GM21515 (cell line): ENCODE results near the gene PEX7.
"Not testable (repeated sequence)": the region's sequence is repeated elsewhere in the genome, so short reads cannot be mapped to it uniquely, and the experiment has no call there.

ENCODE experiments used
- ATAC-seq: cut with Tn5 transposase; IDR thresholded peaks from one replicate; pipeline ENCODE4 v1.9.1; 2021; ENCODE audit not compliant: unreplicated experiment

Gene PEX7

GRCh38 chr6:136947037-136947436, 124.6 kb downstream of the PEX7 start:
- no peak for ATAC-seq

- not testable (repeated sequence) for ATAC-seq
Measured at GRCh38 chr6:136949957-136950356, 127.6 kb downstream of the PEX7 start.

- ATAC-seq = no peak
Measured at GRCh38 chr6:136950436-136951126, 128.2 kb downstream of the PEX7 start.

- ATAC-seq = no peak
Measured at GRCh38 chr6:136952714-136953260, 130.4 kb downstream of the PEX7 start.

GRCh38 chr6:136955123-136955522, 132.7 kb downstream of the PEX7 start:
- ATAC-seq = no peak

GRCh38 chr6:136956590-136957544, 134.5 kb downstream of the PEX7 start:
- no peak for ATAC-seq

GRCh38 chr6:136958168-136958567, 135.8 kb downstream of the PEX7 start:
- no peak for ATAC-seq

- ATAC-seq = no peak
Measured at GRCh38 chr6:136959471-136959891, 137.1 kb downstream of the PEX7 start.

- ATAC-seq = not testable (repeated sequence)
Measured at GRCh38 chr6:136959935-136960334, 137.5 kb downstream of the PEX7 start.

- ATAC-seq = no peak
Measured at GRCh38 chr6:136960781-136961180, 138.4 kb downstream of the PEX7 start.

GRCh38 chr6:136961848-136962247, 139.5 kb downstream of the PEX7 start:
- ATAC-seq = no peak

- ATAC-seq = no peak
Measured at GRCh38 chr6:136962661-136963060, 140.3 kb downstream of the PEX7 start.

- no peak for ATAC-seq
Measured at GRCh38 chr6:136963259-136963658, 140.9 kb downstream of the PEX7 start.
